RPMI8226 (cell line): ENCODE data around the gene TMEM139.

ENCODE experiments used
- DNase-seq: peaks from one replicate; pipeline ENCODE4 v3.0.0-alpha.2; 2015

The TMEM139 gene

GRCh38 chr7:143331179-143331801 lies 46.5 kb downstream of the TMEM139 start:
- no peak for DNase-seq

GRCh38 chr7:143334244-143334643 lies 49.5 kb downstream of the TMEM139 start:
- DNase-seq, result no peak

GRCh38 chr7:143337216-143337615 lies 52.5 kb downstream of the TMEM139 start:
- DNase-seq, result no peak
